Nucleus accumbens (tissue), 56 donors: ENCODE results near the gene CXXC4.
A peak's percentile ranks its signal among the peaks of the same experiment; 100 is the strongest.

Source experiments
- DNase-seq, 56 donors: peaks; one replicate each; lab custom pipeline; 2025; lab: John Stamatoyannopoulos, UW

The CXXC4 gene

DNA sequence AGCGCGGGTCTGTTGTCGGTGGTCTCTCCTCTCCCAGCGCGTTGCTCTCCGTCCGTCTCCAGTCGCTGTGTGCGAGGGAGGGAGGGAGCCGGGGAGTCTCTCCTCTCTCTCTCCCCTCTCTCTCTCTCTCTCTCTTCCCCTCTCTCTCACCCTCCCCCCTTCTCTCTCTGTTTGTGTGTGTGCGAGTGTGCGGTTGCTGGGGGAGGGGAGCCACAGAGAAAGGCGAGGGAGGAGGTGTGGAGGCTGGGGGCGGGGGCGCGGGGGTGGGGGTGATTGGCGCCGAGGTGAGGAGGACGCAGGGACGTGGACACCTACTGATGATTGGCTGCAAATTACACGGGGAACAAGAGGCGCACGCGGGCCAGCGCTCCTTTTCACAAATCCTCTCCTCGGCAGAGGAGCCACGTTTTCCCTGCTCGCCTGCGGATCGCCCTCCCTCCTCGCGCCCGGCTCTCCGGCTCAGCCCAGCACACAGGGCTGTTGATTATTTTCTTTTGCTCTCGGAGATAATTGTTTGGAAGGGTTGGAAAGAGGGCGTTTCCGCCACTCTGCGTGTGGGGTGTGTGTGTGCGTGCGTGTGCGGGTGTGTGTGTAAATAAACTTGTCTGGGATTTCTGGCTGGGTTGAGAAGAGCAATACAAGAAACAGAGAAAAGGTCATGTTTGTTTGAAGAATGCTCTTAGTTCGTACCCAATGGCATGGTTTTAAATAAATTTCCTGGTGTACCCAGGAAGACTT, at the start of gene CXXC4:
Gene CXXC4 (minus strand): TSS at position 73 of the 738 bp plus-strand sequence. CDS start 3,092 bp downstream, outside the sequence.
- peak in 54 of 56 donors; percentile 23 to 90 (median 71) for DNase-seq

DNA sequence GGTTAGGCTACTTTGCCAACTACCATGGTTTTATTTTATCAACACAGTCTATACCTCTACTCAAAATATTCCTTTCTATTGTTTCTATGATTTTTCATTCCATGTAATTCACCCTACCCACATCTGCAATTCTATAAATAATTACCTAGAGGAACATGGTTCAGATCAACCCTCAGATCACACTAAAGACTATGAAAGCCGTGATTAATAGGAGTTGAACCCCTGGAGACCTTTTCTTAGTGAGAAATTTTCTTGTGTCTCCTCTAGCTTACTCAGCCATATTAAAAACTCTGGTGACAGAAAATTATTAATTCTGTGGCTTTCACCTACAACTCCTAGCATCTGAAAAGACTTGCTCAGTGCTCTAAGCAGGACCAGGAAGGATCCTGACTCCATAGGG, 38.5 kb upstream of the CXXC4 start:
- DNase-seq: no peak

DNA sequence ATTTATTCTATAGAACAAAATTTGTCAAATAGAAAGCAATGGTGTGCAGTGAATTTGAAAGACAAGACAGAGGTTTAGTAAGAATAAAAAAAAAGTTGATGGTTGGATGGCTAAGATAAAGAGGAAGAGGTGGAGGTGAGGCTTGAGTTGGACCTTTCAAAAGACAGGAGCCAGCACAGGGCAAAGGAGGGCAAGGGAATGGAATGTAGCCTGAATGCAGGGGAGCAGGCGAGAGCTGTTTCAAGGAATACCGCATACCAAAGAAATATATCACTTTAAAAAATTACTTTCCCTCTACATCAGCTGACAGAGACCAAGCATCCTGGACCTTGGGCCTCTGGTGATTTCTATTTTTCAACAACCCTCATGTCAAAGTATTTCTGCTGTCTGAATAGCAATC, 38.0 kb upstream of the CXXC4 start:
- no peak for DNase-seq

DNA sequence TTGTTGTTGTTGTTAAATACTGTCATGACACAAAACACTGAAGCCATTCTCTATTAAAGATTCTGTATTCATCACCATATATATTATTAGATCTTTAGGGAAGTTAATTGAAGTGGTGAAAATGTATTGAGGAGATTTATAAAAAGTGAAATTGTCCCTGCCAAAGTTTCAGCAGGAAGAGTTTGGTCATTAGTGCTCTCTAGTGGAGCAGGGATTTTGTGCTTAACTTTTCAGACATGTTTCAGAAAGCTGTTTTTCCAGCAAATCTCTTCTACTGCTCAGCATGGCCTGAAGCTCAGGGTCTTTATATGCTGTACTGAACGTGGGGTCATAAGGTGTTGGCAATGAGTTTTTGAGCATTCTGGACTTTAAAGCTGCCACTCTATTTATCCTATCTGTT, 36.7 kb upstream of the CXXC4 start:
- no peak for DNase-seq

DNA sequence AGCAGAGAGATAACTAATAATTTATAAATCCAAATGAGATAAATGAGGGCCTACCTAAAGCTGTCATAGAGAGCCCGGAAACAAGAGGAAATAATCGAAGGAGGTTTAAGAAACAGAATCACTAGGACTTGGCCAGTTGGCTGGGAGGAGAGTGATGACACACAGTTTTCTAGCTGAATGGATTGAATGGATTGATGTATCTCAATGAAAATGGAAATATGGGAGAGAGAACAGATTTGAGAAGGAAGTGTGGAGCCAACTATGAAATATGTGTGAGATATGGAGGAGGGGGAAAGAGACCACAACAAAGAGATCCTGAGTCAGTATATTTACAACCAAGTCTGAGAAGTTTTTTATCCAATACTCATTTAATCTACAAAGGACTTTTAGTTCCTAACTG, 35.7 kb upstream of the CXXC4 start:
- no peak for DNase-seq

DNA sequence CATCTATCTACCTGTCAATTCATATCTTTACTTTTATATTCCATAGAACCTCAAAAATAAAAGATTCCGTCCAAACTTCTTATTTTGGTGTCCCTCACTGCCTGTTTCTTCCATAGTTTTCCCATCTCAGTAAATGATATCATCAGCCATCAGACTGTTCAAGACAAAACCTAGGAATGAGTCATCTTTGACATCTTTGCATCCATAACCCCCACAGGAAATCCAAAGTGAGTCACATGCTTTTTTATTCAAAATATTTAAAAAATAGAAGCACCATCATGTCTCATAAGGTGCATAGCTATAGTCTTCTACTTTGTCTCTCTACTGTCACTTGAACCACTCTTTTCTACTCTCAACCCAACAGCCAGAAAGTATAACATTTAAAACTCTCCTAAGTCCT, 29.9 kb upstream of the CXXC4 start:
- DNase-seq: no peak

DNA sequence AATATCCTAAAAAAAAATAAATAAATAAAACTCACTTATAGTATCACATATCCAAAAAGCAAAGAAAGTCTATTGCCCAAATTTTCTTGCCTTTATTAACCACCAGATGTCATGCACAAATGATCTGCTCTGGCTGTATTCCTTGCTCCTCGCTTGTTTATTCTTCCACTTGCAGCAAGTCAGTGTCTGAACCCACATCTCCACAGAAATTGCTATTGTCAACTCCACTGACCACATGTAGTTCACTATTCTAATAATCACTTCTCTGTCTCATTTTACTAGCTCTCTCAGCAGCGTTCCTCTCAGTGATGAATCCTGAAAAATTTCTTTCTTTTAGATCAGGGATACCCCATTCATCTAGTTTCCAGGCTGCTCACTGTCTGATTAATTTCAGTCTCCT, 29.3 kb upstream of the CXXC4 start:
- DNase-seq: peak in 2 of 56 donors; percentile 3 to 4

DNA sequence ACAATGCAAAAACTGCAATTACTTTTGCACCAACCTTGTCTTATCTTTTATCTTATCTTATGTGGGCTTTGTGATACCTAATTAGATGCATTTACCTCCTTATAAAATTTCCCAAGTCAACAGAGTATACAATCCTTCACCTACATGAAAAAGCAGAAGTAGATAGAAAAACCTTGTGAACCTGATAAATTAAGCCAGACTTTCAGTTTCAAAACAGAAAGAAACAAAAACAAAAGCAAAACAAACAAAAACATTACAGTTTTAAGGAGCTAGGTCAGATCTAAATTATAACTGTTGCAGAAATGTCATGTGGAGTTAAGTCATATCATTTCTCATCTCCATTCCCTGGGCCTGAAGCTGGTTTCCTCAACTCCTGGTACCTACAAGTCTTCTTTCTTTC, 24.9 kb upstream of the CXXC4 start:
- DNase-seq: no peak

DNA sequence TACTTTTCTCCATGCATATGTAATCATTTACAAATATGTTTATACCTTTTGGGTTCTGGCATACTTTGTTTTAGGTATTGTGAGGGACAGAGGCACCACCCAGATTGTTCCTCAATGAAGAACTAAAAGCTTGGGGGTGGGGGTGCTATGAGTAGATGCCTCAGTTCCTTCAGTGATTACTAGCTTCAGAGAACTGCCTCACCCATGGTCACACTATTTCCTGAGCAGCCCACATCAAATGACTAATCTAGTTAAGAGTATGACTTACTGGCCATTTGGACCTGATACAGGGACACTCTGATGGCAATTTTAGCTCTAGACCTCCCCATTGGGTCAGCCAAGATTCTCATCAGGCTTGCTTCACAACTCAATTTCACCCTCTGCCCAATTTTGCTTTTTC, 22.2 kb upstream of the CXXC4 start:
- no peak for DNase-seq

DNA sequence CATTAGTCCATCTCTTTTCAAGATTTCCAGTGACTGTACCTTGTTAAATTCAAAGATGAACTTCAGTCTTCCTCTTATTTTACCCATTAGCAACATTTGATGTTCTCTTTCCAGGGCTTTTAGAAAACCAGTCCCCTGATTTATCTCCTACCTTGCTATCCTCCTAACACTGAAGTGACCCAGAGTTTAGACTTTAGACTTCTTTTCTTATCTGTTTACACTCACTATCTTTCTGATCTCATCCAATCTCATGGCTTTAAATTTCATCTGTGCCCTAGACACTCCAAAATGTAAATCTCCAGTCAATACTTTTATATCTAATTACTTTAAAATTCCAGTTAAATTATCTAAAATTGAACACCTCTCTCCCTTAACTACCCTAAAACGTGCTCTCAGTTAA, 13.5 kb upstream of the CXXC4 start:
- DNase-seq: no peak

DNA sequence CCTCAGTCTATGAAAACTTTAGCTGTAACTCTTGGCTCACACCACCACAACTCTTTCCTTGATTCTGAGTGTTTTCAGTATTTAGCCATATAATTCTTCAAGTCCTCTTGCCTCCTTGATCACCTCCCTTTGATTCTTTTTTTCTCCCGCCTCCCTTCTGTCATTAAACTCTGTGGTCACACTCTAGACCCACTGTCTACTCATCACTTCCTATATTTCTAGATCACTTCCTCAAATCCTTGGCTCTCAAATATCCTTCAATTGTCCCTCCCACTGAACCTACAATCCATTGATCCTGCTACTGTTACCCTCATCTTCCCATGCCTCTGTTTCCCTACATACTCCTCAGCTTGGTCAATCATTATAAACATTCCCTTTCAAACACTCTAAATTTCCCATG, 12.4 kb upstream of the CXXC4 start:
- DNase-seq: no peak

DNA sequence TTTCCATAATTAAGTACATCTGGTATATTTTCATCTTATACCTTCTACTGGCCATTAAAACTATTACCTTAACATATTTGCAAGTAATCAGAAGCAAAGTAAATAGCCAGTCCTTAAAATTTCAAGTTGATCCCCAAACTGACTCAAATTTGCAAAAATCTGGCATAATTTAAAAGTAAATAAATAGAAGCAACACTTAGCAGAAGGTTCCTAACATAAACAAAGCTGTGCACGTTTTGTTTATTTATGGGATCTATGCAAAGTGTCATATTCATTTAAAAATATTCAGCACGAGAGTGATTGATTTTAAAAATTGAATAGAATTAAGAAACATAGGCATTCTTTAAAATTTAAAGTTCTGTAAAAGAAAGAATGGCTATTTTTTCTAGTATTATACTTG, 9.8 kb upstream of the CXXC4 start:
- no peak for DNase-seq

DNA sequence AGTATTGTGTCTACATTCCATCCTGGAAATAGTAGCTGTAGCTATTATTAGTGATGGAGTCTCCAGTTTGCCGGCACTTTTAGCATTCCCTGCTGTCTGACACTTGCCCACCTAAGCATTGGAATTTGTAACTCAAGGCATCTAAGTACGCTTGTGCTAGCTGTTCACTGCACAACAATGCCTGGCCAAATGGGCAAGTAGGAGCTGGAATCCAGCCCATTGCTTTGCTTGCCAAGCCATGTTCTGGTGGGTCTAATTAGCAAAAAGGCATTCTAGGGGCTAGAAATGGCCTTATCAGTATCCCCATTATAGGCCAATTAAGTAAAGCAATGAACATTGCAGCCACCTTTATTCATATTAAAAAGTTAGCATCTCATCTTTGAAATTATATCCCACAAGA, 7.8 kb upstream of the CXXC4 start:
- DNase-seq: no peak

DNA sequence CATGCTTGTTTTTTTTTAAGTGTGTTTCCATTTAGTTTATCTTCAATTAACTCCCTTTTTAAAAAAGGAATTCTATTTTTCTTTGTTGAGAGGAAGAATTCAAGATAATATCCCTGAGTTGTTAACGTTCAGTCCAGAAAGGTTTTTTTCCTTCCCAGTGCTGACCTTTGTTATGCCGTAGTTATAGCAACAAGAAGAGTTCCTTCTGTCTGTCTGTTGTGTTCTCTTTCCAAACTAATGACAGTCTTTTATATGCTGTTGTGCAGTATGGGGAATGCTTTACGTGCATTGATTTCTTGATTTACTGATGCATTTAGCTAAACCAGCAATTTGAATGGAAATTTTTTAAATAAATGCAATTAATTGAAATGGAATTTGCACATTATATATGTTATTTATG, 6.6 kb upstream of the CXXC4 start:
- no peak for DNase-seq

DNA sequence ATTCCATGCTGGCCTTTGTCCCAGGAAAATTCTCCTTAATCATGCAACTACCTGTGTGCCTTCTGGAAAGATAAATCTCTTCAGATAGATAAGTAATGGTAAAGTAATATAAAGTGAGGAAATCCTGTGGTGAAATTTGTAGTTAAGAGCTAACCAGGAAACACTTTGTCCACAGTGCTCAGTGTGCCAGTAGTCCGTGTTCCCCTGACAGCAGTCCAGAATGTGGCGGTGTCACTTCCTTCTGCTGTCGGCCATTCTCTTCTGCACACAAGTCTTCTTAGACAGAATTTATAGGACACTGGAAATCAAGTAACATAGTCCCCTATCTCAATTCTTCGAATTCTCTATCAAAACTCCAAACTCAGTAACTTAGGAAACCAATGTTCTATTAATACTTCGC, 5.7 kb upstream of the CXXC4 start:
- DNase-seq: no peak

DNA sequence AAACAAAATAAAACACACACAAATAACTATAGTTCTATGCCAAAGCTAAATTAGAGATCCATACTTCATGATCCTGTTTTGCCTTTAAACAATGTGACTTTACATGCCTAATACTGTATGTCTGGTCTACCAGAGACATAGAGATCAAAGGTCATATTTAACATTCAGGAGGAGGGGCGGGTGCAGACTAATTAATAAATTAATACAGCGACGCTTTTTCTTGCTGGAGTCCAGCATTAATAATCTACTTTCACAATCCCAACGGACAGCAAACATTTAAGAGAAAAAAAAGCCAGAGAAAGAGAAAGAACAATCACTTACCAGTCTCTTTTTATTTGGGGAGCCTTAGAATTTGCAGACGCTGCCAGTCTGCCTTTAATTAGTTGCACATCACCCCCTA, 509 bp downstream of the CXXC4 start:
- peak in 1 of 56 donors; percentile 52 for DNase-seq

DNA sequence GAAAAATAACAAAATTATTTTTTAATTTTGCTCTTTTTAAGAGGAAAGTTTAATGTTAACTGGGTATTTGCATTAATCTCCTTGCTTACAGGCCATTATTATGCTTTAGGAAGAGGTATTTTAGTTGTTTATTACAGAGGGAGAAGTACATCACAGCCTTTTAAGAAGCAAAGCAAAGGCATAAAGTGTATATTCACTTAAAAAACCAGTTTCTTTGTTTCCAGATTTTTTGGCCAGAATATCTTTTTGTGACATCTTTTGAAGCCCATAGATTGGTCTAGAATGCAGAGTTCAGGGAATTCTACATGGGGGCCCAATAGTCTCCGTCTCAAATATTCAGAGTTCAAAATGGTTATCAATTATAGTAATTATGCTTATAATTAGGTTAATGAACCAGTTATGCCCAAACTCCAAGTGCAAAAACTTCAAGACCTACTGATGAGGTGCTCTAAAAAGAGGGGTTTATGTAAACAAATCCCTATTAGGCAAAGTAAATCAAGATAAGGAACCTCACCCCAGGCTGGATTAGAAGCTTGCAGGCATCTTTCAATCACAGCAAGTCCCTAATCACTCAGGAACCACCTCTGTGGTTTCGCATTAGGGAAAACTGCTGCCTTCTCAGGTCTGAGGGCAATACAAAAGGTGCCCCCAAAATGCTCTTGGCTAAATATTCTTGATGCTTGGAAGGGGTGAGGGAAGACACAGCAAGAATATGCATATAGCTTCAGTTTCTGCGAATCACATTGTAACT, 1.4 kb downstream of the CXXC4 start:
- DNase-seq: peak in 6 of 56 donors; percentile 2 to 20 (median 12)

DNA sequence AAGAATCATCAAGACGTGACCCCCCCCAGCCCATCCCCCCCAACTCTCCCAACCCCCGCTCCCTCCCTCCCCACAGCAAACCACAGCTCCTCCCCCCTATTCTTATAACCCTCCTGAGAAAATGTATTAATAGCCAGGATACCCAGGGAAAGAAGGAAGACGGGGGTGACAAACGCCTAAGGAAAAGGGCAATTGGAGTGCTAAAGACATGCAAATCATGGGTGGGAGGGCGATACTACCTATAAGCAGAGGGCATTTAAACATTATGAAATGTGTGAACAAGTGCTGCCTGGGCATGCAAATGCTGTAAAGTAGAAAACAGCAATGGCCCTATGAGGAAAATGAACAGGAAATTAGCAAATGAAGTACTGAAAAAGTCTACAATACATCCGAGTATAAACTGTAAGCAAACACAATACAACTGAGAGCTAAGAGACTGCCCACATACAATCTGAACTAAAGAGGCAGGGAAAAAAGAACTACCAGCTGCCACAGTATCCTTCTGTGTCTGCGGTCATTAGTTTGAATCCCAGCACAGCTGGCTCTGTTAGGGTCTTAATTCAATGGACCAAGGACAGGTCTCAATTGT, 2.4 kb downstream of the CXXC4 start:
- DNase-seq: peak in 20 of 56 donors; percentile 2 to 67 (median 42)

DNA sequence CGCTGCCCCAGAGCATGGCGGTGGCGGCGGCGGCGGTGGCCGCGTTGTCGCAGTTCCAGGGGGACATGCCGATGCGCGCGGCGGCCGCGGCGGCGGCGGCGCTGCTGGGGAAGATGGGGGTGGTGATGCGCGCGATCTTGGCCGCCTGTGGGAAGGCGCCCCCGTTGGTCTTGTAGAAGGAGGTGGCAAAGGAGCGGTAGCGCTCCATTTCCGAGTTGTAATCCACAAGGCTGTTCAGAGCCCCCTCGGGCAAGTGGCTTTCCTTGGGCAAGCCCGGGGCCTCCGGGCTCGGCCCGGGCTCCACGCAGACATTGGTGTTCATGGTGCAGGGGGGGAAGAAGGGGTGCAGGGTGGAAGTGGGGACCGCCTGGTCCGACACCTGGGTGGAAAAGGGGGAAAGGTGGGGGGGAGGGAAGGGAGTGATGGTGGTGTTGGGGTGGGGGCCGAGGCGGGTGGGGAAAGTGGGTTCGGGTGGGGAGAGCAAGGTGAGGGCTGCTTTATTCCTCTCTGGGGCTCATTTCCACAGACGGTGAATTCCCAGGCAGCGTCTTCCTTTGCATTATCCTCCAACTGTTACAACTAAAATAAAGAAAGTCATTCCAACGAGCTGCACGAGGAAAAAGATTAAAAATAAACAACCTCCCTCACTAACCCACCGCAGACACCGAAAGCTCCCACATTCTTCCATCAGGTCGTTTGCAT, 3.1 kb downstream of the CXXC4 start:
- DNase-seq: peak in 50 of 56 donors; percentile 17 to 78 (median 61)

DNA sequence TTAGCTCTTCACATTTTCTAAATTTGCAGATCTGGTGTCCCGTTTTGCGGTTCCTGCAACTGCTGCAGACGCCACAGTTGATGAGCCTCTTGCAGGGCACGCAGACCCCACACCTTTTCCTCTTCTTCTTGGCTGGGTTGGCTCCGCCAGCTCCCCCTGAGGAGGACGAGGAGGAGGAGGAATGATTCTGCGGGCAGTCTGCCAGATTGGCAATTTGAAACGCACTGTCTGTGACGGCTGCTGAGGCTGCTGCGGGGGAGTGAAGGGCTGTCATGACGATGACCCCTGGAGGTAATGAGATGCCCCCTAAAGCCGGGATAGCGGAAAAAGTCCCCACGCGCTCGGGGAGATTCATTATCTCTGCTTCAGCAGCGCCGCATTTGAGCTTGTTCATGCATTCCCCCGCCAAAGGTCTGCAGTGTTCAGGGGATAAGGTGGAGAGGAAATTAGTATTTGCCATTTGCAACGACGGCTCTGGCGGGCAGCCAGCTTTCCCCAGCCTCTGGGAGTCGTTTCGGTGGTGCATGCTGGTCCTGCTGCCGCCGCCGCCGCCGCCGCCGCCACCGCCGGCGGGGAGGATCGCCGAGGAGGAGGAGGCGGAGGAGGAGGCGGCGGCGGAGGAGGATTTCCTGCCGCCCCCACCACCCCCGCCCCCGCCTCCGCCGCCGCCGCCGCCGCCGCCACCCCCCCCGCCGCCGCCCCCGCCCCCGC, 3.8 kb downstream of the CXXC4 start:
- peak in 54 of 56 donors; percentile 16 to 86 (median 74) for DNase-seq
